ENCODE measurements around the gene MAGEB17. TPM values are rescaled to one million over a fixed set of nuclear protein-coding genes. Genes with fewer than 3 reads are reported as not detected.

The MAGEB17 gene
- total RNA-seq, 1 experiment from 2014 or later = not detected

DNA sequence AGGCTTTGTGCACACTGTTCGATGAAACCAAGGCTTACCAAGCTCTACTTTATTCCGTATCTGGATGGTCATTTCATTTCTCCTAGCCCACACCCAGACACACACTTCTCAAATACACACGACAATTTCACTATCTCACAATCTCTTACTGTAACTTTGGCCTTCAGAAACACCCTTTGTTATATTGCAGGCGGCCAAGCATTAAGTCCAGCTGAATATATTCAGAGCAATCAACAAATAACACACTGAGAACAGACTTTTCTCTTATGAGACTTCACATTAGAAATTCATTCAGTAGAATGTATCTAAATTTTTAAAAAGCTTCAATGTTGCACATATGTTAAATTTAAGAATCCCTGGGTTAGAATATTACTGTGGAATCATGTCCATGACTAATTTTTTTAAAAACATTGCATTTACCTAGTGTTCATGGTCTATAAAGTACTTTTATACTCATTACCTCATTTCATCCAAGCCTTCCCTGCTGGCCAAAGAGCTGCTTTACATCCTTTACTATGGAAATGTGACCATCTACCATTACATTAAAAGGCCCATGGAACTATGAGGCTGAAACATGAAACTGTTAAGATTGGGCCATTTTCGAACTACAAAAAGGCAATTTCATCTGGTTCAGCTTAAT is 10.5 kb upstream of the MAGEB17 start:
- no peak for TF ChIP-seq EZH2phosphoT487 (IDR thresholded peaks at IDR 0.05; ENCODE audit: borderline replicate concordance)
- no peak for TF ChIP-seq JUND (IDR thresholded peaks at IDR 0.05)
- no peak for TF ChIP-seq ELF1 (IDR thresholded peaks at IDR 0.05; ENCODE audit: borderline replicate concordance, low read depth)
- no peak for TF ChIP-seq CEBPB (IDR thresholded peaks at IDR 0.05; ENCODE audit: low read depth)
- TF ChIP-seq TCF7L2 (IDR thresholded peaks at IDR 0.05; ENCODE audit: borderline replicate concordance, extremely low read depth, insufficient read depth, insufficient read length) = no peak
- no peak for TF ChIP-seq MAX (IDR thresholded peaks at IDR 0.05)
- no peak for TF ChIP-seq POLR2A (IDR thresholded peaks at IDR 0.05; ENCODE audit: borderline replicate concordance, extremely low read depth, insufficient read depth, insufficient read length)
- no peak for TF ChIP-seq RAD21 (IDR thresholded peaks at IDR 0.05; ENCODE audit: low read depth)
- TF ChIP-seq SP1 (IDR thresholded peaks at IDR 0.05; ENCODE audit: low read depth) = no peak
- no peak for TF ChIP-seq EZH2 (IDR thresholded peaks at IDR 0.05)
- TF ChIP-seq, protein P1, sequence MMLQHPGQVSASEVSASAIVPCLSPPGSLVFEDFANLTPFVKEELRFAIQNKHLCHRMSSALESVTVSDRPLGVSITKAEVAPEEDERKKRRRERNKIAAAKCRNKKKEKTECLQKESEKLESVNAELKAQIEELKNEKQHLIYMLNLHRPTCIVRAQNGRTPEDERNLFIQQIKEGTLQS (IDR thresholded peaks at IDR 0.05) = no peak
- no peak for TF ChIP-seq SRF (IDR thresholded peaks at IDR 0.05; ENCODE audit: low read depth)
- TF ChIP-seq ZNF274 (IDR thresholded peaks at IDR 0.05; ENCODE audit: low read depth, low read length) = no peak
- TF ChIP-seq POLR2AphosphoS5 (IDR thresholded peaks at IDR 0.05; ENCODE audit: low read depth, low read length) = no peak
- TF ChIP-seq REST (IDR thresholded peaks at IDR 0.05; ENCODE audit: low read depth) = no peak
- TF ChIP-seq, protein P2, sequence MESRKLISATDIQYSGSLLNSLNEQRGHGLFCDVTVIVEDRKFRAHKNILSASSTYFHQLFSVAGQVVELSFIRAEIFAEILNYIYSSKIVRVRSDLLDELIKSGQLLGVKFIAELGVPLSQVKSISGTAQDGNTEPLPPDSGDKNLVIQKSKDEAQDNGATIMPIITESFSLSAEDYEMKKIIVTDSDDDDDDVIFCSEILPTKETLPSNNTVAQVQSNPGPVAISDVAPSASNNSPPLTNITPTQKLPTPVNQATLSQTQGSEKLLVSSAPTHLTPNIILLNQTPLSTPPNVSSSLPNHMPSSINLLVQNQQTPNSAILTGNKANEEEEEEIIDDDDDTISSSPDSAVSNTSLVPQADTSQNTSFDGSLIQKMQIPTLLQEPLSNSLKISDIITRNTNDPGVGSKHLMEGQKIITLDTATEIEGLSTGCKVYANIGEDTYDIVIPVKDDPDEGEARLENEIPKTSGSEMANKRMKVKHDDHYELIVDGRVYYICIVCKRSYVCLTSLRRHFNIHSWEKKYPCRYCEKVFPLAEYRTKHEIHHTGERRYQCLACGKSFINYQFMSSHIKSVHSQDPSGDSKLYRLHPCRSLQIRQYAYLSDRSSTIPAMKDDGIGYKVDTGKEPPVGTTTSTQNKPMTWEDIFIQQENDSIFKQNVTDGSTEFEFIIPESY (IDR thresholded peaks at IDR 0.05; ENCODE audit: extremely low read depth, insufficient replicate concordance, low read length) = no peak
- no peak for TF ChIP-seq YY1 (IDR thresholded peaks at IDR 0.05; ENCODE audit: extremely low read depth, insufficient replicate concordance, low read depth, low read length)
- no peak for TF ChIP-seq ZFX (IDR thresholded peaks at IDR 0.05)
- TF ChIP-seq FOSL1 (IDR thresholded peaks at IDR 0.05; ENCODE audit: low read depth) = no peak
- no TSS peak for BruUV-seq (replicated peaks)
- POLR2A ChIA-PET = no interaction called here
- Histone ChIP-seq H3K27me3 (ENCODE audit: insufficient read depth, low read length) (no peaks in the 10 kb centered on the region), H2AFZ (ENCODE audit: low read depth, low read length, poor library complexity, severe bottlenecking) (no peak overlapping the region), H3K79me2 (ENCODE audit: insufficient read depth, low read length) (no peaks in the 10 kb centered on the region), H3K9me2 (ENCODE audit: insufficient read depth) (no peaks in the 10 kb centered on the region), H3K9ac (ENCODE audit: low read length) (no peak overlapping the region), H3K4me1 (ENCODE audit: control insufficient read depth in 1 of 2, insufficient read depth in 2 of 2, low read length in 2 of 2) (peaks cover 16 to 25% of the 10 kb centered on the region in 2 experiments), H3K36me3 (ENCODE audit: control insufficient read depth in 1 of 2, insufficient read depth in 2 of 2, low read length in 2 of 2) (peaks cover 0 to 19% of the 10 kb centered on the region in 2 experiments; a peak in 1 of 4 replicates), H3K9me3 (ENCODE audit: control insufficient read depth in 1 of 2, insufficient read depth in 1 of 2, low read depth in 1 of 2, low read length in 2 of 2) (no peaks in the 10 kb centered on the region), H4K20me1 (ENCODE audit: insufficient read depth) (no peaks in the 10 kb centered on the region), H3K27ac (ENCODE audit: low read depth, low read length) (no peak overlapping the region), H3K4me3 (replicated peaks in 1 of 2; ENCODE audit: low read depth in 1 of 2, low read length in 2 of 2) (no peak overlapping the region), H3K4me2 (ENCODE audit: low read length) (no peak overlapping the region)
- no peak for ATAC-seq
- intact Hi-C loops (cut with micrococcal nuclease) = no loop called here
- RAD21 ChIA-PET (ENCODE audit: low non-redundant PET in 1 of 2, low total read pairs in 2 of 2, uncharacterized antibody in 2 of 2, unreplicated experiment in 2 of 2) = no interaction called here
- no peak for DNase-seq (ENCODE audit: low read depth, low spot score)
- CTCF ChIA-PET = no interaction called here

Measured in HCT116 (cell line).